GM10266 (cell line): ENCODE measurements around the gene NCOA6.

ENCODE experiments used
- DNase-seq: peaks from one replicate; pipeline ENCODE4 v3.0.0; 2012; ENCODE audit errors: extremely low spot score
- CTCF ChIP-seq: IDR thresholded peaks from 2 replicates; pipeline ENCODE4 v1.5.1; 2012; ENCODE audit warnings: mild to moderate bottlenecking, low read depth; ENCODE audit not compliant: control insufficient read depth, insufficient read depth; ENCODE audit errors: missing control alignments

Gene NCOA6

GRCh38 chr20:34675993-34676641, 149.3 kb downstream of the NCOA6 start:
- no peak for TF ChIP-seq CTCF
- no peak for DNase-seq

- TF ChIP-seq CTCF = no peak
- DNase-seq = no peak
These were observed 149.9 kb downstream of the NCOA6 start for GRCh38 chr20:34675561-34675960.

- no peak for TF ChIP-seq CTCF
- no peak for DNase-seq
These were observed 152.0 kb downstream of the NCOA6 start for GRCh38 chr20:34673412-34673811.

- TF ChIP-seq CTCF = no peak
- no peak for DNase-seq
These were observed 156.4 kb downstream of the NCOA6 start for GRCh38 chr20:34669094-34669493.
